ENCODE data around the gene STARD4. TPM values are rescaled to one million over a fixed set of nuclear protein-coding genes. Genes with fewer than 3 reads are reported as not detected.

The STARD4 gene
- total RNA-seq, 1 experiment from 2014 or later, result 15.2 TPM

Other genes starting within 250 kb of the STARD4 start
- gene NREP, start 244.7 kb upstream of the STARD4 start, total RNA-seq (2014; rRNA removed; shearing (Covaris generic); ENCODE audit: low replicate concordance), result 42.6 and 46.3 TPM in 2 replicates